AG04449 (cell line): ENCODE results near the gene RASGRP3.

Experiments used
- CTCF ChIA-PET: fragments of 350-600 bp; formaldehyde crosslinking; extraction: SDS; loops from one replicate; lab custom pipeline; 2021; ENCODE audit warnings: antibody characterized with exemption; lab: Yijun Ruan, JAX
- POLR2A ChIA-PET: fragments of 400-600, 350-600 bp; formaldehyde crosslinking; extraction: SDS; loops from one replicate; lab custom pipeline; 2020; ENCODE audit warnings: antibody characterized with exemption, inconsistent platforms; lab: Yijun Ruan, JAX
- DNase-seq: peaks from one replicate; pipeline ENCODE4 v3.0.0-alpha.2; 2010; ENCODE audit warnings: low read depth, low spot score
- H3K4me3 ChIP-seq: 2 replicates; pipeline ENCODE4 v1.5.1; 2011; ENCODE audit warnings: low read depth, mild to moderate bottlenecking, control low read depth, low read length
- TF ChIP-seq, protein P1 (sequence below): IDR thresholded peaks from one replicate; pipeline ENCODE4 v1.5.1; 2011; ENCODE audit warnings: mild to moderate bottlenecking, moderate library complexity, low read length, control low read depth, inconsistent platforms; ENCODE audit not compliant: insufficient read depth; ENCODE audit errors: missing control alignments

RASGRP3 gene

DNA sequence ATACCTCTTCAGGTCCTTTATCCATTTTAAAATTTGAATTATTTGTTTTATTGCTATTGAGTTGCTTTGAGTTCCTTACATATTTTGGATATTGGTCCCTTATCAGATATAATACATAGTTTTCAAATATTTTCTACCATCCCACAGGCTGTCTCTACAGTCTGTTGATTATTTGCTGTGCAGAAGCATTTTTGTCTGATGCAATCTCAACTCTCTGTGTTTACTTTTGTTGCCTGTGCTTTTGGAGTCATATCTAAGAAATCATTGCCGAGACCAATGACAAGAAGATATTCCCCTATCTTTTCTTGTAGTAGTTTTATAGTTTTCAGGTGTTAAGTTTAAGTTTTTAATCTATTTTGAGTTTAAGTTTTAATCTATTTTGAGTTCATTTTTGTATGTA lies 25.2 kb upstream of the RASGRP3 start:
- no peak for DNase-seq
- TF ChIP-seq, protein P1, sequence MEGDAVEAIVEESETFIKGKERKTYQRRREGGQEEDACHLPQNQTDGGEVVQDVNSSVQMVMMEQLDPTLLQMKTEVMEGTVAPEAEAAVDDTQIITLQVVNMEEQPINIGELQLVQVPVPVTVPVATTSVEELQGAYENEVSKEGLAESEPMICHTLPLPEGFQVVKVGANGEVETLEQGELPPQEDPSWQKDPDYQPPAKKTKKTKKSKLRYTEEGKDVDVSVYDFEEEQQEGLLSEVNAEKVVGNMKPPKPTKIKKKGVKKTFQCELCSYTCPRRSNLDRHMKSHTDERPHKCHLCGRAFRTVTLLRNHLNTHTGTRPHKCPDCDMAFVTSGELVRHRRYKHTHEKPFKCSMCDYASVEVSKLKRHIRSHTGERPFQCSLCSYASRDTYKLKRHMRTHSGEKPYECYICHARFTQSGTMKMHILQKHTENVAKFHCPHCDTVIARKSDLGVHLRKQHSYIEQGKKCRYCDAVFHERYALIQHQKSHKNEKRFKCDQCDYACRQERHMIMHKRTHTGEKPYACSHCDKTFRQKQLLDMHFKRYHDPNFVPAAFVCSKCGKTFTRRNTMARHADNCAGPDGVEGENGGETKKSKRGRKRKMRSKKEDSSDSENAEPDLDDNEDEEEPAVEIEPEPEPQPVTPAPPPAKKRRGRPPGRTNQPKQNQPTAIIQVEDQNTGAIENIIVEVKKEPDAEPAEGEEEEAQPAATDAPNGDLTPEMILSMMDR, result no peak
- POLR2A ChIA-PET, result no interaction called here
- no peak overlapping the region for H3K4me3 ChIP-seq
- CTCF ChIA-PET, result interaction anchor here (0.8 to 1.8 kb wide), 2 partner anchors 8 to 11 kb away, joined by 3 to 7 read pairs; no protein-coding TSS in a partner anchor

DNA sequence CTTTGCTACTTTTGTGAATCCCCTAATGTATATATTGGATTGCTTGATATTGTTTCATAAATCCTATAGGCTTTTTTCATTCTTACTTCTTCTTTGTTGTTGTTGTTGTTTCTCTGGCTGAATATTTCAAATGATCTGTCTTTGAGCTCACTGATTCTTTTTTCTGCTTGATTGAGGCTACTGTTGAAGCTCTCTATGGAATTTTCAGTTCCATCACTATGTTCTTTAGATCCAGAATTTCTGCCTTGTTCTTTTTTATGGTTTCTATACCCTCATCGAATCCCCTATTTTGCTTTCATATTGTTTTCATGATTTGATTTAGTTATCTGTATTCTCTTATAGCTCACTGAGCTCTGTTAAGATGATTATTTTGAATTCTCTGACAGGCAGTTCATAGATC lies 24.6 kb upstream of the RASGRP3 start:
- POLR2A ChIA-PET, result no interaction called here
- CTCF ChIA-PET, result interaction anchor here (0.8 to 1.8 kb wide), 4 partner anchors 8 to 24 kb away, joined by 3 to 9 read pairs (median 6); partner anchors contain the start of gene RASGRP3
- no peak overlapping the region for H3K4me3 ChIP-seq
- no peak for DNase-seq
- TF ChIP-seq, protein P1, result no peak

DNA sequence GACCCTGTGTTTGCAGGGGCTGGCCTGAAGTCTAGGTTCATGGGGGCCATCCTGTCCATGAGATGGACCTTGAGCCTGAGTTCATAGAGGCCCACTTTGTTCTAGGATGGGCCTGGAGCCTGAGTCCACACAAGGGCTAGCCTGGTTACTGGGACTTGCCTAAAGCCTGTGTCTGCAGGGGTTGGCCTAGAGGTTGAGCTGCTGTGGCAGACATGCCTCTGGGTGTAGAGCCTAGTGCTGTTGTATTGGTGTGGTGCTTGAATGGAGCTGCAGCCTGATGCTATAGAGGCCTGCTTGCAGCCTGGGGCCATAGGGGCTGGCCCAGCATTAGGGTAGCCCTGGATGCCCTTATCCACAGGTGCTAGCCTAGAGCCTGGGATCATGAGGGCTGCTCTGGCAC lies 23.9 kb upstream of the RASGRP3 start:
- TF ChIP-seq, protein P1, result no peak
- H3K4me3 ChIP-seq, result no peak overlapping the region
- CTCF ChIA-PET, result interaction anchor here (1.0 to 1.8 kb wide), 3 partner anchors 9 to 23 kb away, joined by 5 to 9 read pairs (median 7); partner anchors contain the start of gene RASGRP3
- DNase-seq, result no peak
- POLR2A ChIA-PET, result no interaction called here

DNA sequence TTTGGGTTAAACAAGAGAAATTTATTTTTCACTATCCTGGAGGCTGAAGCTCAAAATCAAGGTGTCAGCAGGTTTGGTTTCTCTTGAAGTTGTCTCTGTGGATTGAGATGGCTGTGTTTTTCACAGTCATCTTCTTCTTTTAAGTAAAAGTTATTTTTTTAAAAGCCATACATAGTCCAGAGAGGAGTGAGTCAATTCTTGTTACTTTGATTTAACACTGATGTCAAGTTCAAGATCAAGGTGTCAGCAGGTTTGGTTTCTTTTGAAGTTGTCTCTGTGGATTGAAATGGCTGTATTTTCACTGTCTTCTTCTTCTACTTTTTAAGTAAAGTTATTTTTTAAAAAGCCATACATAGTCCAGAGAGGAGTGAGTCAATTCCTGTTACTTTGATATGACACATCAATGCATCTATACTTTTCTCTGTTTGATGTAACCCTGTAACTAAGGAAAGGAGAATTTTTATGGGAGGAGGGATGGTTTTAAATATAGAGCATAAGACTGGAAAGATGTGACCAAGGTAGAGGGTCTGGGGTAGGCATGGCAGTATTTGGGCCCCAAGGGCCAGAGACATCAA lies 22.5 kb upstream of the RASGRP3 start:
- no peak for DNase-seq
- ChIA-PET POLR2A (no interaction called here), CTCF (interaction anchor here (1.5 kb wide), 1 partner anchor 59 kb away, joined by 3 read pairs; no protein-coding TSS in a partner anchor)
- TF ChIP-seq, protein P1, result no peak
- H3K4me3 ChIP-seq, result no peak overlapping the region

DNA sequence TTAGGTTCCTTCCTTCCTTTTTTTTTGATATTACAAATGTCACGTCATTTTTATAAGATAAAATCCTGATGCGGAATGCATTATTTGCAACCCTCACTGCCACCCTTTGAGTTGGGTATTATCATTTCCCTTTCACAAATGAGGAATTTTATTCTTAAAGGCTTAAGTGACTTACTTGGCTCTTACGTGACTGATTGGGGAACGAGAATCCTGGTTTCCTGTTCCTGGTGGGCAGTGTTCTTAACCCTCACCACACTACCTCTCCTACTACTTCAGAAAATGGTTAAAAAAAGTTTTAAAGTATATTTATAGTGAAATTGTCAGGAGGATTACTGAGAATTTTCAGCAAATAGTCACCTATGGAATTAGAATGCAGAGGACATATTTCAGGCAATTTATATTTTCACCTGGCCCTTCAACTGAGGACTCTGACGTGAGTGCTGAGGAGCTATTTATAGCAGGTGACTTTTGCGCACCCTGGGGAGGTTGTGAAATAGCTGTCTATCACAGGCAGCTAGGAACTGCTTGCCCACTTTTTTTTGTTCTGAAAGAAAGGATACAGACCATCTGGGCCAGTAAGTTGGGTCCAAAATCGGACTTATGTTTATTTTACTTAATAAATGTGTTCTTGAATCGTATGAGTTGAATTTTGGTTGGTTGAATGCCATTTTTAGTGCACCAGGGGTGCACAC lies 18.7 kb upstream of the RASGRP3 start:
- no peak overlapping the region for H3K4me3 ChIP-seq
- ChIA-PET POLR2A (no interaction called here), CTCF (interaction anchor here (1.2 to 1.6 kb wide), 2 partner anchors 16 to 19 kb away, joined by 4 to 6 read pairs; partner anchors contain the start of gene RASGRP3)
- no peak for DNase-seq
- TF ChIP-seq, protein P1, result no peak

DNA sequence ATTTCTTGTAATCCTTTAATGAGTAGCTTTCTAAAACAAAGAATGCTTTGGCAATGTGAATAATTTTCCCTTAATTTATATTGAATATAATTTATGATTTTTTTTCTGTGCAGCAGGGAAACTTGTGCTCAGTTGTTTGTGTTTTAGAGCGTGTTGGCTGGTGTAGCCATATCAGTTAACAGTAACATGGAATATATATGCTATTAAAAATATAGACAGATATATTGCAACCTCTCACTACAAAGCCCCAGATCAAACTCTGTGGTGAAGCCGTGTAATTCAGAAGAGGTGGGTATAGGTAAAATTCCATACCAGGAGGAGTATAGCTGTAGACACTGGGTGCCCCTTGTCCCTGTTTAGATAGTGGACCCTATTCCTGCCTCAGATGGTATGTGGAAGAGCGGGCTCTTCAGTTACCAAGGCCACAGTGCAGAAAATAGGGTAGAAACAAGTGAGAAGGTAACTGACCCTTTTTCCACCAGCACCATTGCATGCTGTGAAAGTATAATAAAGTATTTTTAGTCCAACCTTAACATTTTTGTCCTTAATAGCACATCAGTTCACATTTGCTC lies 18.1 kb upstream of the RASGRP3 start:
- DNase-seq, result no peak
- TF ChIP-seq, protein P1, result no peak
- ChIA-PET CTCF (interaction anchor here (1.2 kb wide), 1 partner anchor 18 kb away, joined by 6 read pairs; the partner anchor contains the start of gene RASGRP3), POLR2A (no interaction called here)
- H3K4me3 ChIP-seq, result no peak overlapping the region
